GM12891 (cell line): ENCODE data around the gene VCP.
"Not testable (repeated sequence)": the region's sequence is repeated elsewhere in the genome, so short reads cannot be mapped to it uniquely, and the experiment has no call there.

ENCODE experiments used
- DNase-seq: peaks from one replicate; pipeline ENCODE4 v3.0.0; 2011; ENCODE audit warnings: low spot score; ENCODE audit not compliant: insufficient read length
- FAIRE-seq: peaks from 2 replicates; lab custom pipeline; 2011; peaks lifted over from hg19 to GRCh38; lab: Jason Lieb, UNC
- PAX5 ChIP-seq: IDR thresholded peaks from 2 replicates; pipeline ENCODE4 v1.6.1; 2011; ENCODE audit warnings: low read length, moderate library complexity, mild to moderate bottlenecking; ENCODE audit not compliant: insufficient read depth, severe bottlenecking
- POLR2A ChIP-seq: IDR thresholded peaks from 2 replicates; pipeline ENCODE4 v1.6.1; 2011; ENCODE audit warnings: low read depth, low read length, control low read depth
- POLR2AphosphoS5 ChIP-seq: IDR thresholded peaks from 2 replicates; pipeline ENCODE4 v1.6.1; 2011; ENCODE audit warnings: low read depth, low read length, control low read depth
- POU2F2 ChIP-seq: IDR thresholded peaks from 2 replicates; pipeline ENCODE4 v1.6.1; 2011; ENCODE audit warnings: low read depth, mild to moderate bottlenecking, control low read depth, low read length, moderate library complexity
- SPI1 ChIP-seq: IDR thresholded peaks from 2 replicates; pipeline ENCODE4 v1.6.1; 2011; ENCODE audit warnings: low read depth, low read length, control low read depth
- TAF1 ChIP-seq: IDR thresholded peaks from 2 replicates; pipeline ENCODE4 v1.6.1; 2011; ENCODE audit warnings: low read depth, low read length, control low read depth

The VCP gene

GRCh38 chr9:35028341-35028740 lies 44.1 kb downstream of the VCP start:
- no peak for DNase-seq
- TF ChIP-seq POLR2A (no peak), TAF1 (no peak)

DNA sequence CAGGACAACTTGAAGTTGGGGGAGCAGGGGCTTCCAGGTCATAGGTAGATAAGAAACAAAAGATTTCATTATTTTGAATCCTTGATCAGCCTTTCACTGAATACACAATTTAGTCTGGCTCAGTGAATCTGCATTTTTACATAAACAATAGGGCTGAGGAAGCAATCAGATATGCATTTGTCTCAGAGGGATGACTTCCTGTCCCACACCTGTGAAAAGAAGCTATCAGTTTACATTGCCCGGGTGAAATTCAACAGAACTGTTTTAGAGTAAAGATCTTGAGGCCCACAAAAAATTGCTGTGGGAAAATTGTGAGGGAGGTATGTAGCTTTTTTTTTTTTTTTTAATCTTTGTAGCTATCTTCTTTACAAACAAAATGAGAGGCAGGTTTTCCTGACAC lies 44.6 kb downstream of the VCP start:
- DNase-seq, result no peak
- FAIRE-seq, result no peak
- TF ChIP-seq POLR2AphosphoS5 (no peak), TAF1 (no peak), POLR2A (no peak), PAX5 (no peak), POU2F2 (no peak), SPI1 (no peak)

More at GRCh38 chr9:35028341-35028740, 44.1 kb downstream of the VCP start:
- no peak for FAIRE-seq

- DNase-seq, result no peak
- no peak for FAIRE-seq
- TF ChIP-seq TAF1, result no peak
- no peak for TF ChIP-seq PAX5
- TF ChIP-seq POLR2A, result no peak
- TF ChIP-seq POU2F2, result no peak
- TF ChIP-seq SPI1, result no peak
- no peak for TF ChIP-seq POLR2AphosphoS5
These were observed 45.1 kb downstream of the VCP start for GRCh38 chr9:35027374-35027773.

GRCh38 chr9:35026671-35027070 lies 45.8 kb downstream of the VCP start:
- TF ChIP-seq SPI1, result 0 out of 2 replicates have a peak, but pooled peaks have one; percentile 4
- TF ChIP-seq PAX5, result no peak
- FAIRE-seq, result no peak
- DNase-seq, result no peak

- TF ChIP-seq SPI1, result peak; percentile 73
- not testable (repeated sequence) for FAIRE-seq, DNase-seq
These were observed 49.0 kb downstream of the VCP start for GRCh38 chr9:35023443-35023842.

- DNase-seq (no peak), FAIRE-seq (no peak)
- TF ChIP-seq SPI1, result no peak
- TF ChIP-seq POLR2AphosphoS5, result no peak
- TF ChIP-seq TAF1, result no peak
- no peak for TF ChIP-seq POU2F2
- TF ChIP-seq POLR2A, result no peak
- no peak for TF ChIP-seq PAX5
These were observed 57.9 kb downstream of the VCP start for GRCh38 chr9:35014517-35014916.

DNA sequence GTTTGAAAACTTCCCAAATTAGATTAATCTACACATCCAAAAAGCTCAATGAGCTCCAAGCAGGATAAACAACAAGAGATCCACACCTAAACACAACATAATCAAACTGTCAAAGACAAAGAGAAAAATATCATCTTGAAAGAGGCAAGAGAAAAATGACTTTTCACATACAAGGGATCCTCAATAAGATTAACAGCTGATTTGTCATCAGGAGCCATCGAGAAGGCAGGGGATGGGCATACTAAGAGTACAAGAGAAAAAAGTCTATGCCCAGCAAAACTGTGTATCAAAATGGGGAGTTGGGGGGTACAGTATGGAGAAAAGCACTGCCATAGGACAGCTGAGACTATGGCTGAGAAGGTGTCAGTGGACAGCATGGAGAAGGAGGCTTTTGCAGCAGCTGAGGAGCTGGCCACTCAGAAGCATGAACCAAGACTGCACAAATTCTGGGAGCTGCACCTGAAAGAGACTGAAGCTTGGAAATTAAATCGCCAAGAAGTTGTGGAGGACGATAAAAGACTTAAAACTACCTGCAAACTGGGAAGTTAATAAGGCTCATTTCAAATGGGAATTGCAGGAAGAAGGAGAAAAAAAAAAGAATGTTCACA lies 62.0 kb downstream of the VCP start:
- TF ChIP-seq POLR2AphosphoS5 (no peak), PAX5 (no peak), POLR2A (no peak), TAF1 (no peak), SPI1 (no peak), POU2F2 (no peak)
- DNase-seq (no peak), FAIRE-seq (peak; percentile 28)
